Activated naive CD4-positive, alpha-beta T cell treated with anti-CD3 and anti-CD28 coated beads, Interleukin-2, amount 50 U/mL, for 24 hours (primary cell): ENCODE measurements around the gene SEL1L.
"Not testable (repeated sequence)": the region's sequence is repeated elsewhere in the genome, so short reads cannot be mapped to it uniquely, and the experiment has no call there.

Experiments
- H3K27ac Mint-ChIP-seq: one replicate; pipeline ENCODE4 v1.8.0; 2021; ENCODE audit warnings: mild to moderate bottlenecking, mixed read lengths
- H3K27me3 Mint-ChIP-seq: one replicate; pipeline ENCODE4 v1.8.0; 2021; ENCODE audit warnings: mixed read lengths
- H3K36me3 Mint-ChIP-seq: one replicate; pipeline ENCODE4 v1.8.0; 2021; ENCODE audit warnings: mixed read lengths
- H3K4me1 Mint-ChIP-seq: one replicate; pipeline ENCODE4 v1.8.0; 2021; ENCODE audit warnings: mixed read lengths
- H3K4me3 Mint-ChIP-seq: one replicate; pipeline ENCODE4 v1.8.0; 2021; ENCODE audit warnings: mild to moderate bottlenecking, mixed read lengths
- H3K9me3 Mint-ChIP-seq: one replicate; pipeline ENCODE4 v1.8.0; 2021; ENCODE audit warnings: mixed read lengths

The SEL1L gene

GRCh38 chr14:81533536-81534343, at the start of gene SEL1L:
SEL1L (minus strand) TSS chr14:81533853; CDS start chr14:81533744, 109 bp downstream.
- Mint-ChIP-seq H3K27me3 (peaks cover 2% of the 10 kb centered on the region), H3K4me1 (peaks cover 65% of the 10 kb centered on the region), H3K9me3 (no peaks in the 10 kb centered on the region), H3K36me3 (peaks cover 4% of the 10 kb centered on the region), H3K4me3 (peak within 1 kb of the TSS; percentile 96), H3K27ac (peak within 1 kb of the TSS; percentile 93)

DNA sequence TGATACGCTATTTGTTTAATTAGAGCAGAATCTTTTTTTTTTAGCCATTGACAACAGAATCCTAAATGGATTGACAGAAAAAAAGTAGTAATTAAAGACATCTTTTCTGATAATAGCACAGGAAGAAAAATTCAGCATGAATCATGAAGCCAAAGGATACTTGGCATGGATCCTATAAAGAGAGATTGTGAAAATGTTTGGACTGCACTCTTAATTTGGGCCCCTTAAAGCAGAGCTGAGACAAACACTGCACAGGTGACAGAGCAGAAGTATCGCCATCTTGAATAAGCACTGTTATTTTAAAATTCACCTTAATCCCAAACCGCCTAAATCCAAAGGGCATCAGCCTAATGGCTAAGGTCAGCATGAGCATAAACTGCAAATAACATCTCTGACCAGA, 48.8 kb upstream of the SEL1L start:
- Mint-ChIP-seq H3K4me1 (no peaks in the 10 kb centered on the region), H3K9me3 (peaks cover 6% of the 10 kb centered on the region), H3K27me3 (peaks cover 18% of the 10 kb centered on the region), H3K27ac (no peak overlapping the region), H3K4me3 (no peak overlapping the region), H3K36me3 (no peaks in the 10 kb centered on the region)

- peaks cover 6% of the 10 kb centered on the region for H3K9me3 Mint-ChIP-seq
- H3K27me3 Mint-ChIP-seq, result peaks cover 21% of the 10 kb centered on the region
- no peak overlapping the region for H3K27ac Mint-ChIP-seq
- no peak overlapping the region for H3K4me3 Mint-ChIP-seq
- H3K36me3 Mint-ChIP-seq, result no peaks in the 10 kb centered on the region
- no peaks in the 10 kb centered on the region for H3K4me1 Mint-ChIP-seq
Measured at GRCh38 chr14:81579115-81579514, 45.5 kb upstream of the SEL1L start.

DNA sequence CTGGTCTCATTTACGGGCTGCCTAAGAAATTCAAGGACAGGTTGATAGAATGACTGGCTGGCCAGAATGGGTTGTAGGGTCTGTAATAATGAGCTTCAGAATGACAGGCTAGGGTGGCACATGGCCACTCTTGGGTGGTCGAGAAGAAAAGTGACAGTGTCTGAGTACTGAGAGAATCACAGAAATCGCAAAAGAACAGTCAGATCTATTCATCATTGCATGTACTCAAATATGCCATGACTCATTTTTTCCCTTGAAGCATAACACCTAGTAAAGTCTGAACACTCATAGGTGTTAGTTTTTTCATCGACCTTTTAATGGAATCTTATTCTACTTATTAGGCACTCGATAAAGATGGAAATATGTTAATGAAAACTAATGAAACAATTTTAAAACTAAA, 37.8 kb upstream of the SEL1L start:
- H3K27ac Mint-ChIP-seq, result no peak overlapping the region
- H3K4me3 Mint-ChIP-seq, result no peak overlapping the region
- no peaks in the 10 kb centered on the region for H3K4me1 Mint-ChIP-seq
- H3K36me3 Mint-ChIP-seq, result no peaks in the 10 kb centered on the region
- H3K27me3 Mint-ChIP-seq, result peaks cover 4% of the 10 kb centered on the region
- no peaks in the 10 kb centered on the region for H3K9me3 Mint-ChIP-seq

DNA sequence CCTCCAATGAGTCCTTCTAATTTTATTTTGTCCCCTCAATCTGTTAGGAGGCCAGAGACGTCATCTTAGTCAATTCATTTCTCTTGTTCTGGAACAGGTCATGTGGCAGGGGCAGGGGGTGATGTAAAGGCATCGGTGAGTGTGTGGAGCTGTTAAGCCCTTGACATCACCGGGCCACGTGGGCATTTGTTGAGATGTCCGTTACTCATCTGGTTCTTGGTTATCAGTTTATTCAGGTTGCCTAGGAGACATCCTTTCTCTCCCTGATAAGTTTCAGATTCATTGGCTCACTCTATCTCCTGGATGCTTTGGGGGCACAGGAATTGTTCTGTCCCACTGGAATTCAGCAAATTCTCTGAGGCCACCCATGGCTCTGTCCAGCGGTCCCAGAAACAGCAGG, 33.6 kb upstream of the SEL1L start:
- Mint-ChIP-seq H3K4me3 (no peak overlapping the region), H3K27me3 (peaks cover 6% of the 10 kb centered on the region), H3K4me1 (no peaks in the 10 kb centered on the region), H3K27ac (no peak overlapping the region), H3K36me3 (no peaks in the 10 kb centered on the region), H3K9me3 (no peaks in the 10 kb centered on the region)

GRCh38 chr14:81565441-81566290, 32.0 kb upstream of the SEL1L start:
- Mint-ChIP-seq H3K9me3 (no peaks in the 10 kb centered on the region), H3K27me3 (peaks cover 7% of the 10 kb centered on the region), H3K36me3 (no peaks in the 10 kb centered on the region), H3K4me3 (no peak overlapping the region), H3K4me1 (no peaks in the 10 kb centered on the region), H3K27ac (no peak overlapping the region)

DNA sequence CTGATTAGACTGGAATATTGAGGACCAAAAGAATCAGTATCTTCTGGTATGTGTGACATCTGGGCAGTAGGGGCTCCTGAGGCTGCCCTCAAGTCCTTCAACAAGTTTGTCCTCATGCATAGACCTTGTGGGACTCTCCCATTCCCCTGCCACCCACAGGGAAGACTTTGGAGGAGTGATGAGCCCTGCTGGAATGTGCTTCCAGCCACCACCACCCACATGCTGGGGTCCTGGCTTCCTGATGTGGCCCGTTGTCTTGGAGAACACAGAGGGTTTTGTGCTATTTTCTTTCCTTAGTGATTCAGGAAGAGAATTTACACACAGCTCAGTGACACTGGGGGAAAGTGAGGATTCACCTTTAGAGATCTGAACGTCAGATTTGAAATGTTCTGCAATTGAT, 29.2 kb upstream of the SEL1L start:
- H3K4me1 Mint-ChIP-seq, result no peaks in the 10 kb centered on the region

GRCh38 chr14:81561084-81561775, 27.6 kb upstream of the SEL1L start:
- Mint-ChIP-seq H3K9me3 (no peaks in the 10 kb centered on the region), H3K4me3 (no peak overlapping the region), H3K27me3 (peaks cover 5% of the 10 kb centered on the region), H3K27ac (no peak overlapping the region), H3K4me1 (no peaks in the 10 kb centered on the region), H3K36me3 (no peaks in the 10 kb centered on the region)

More for the DNA sequence above, 29.2 kb upstream of the SEL1L start:
- Mint-ChIP-seq H3K4me3 (no peak overlapping the region), H3K27ac (no peak overlapping the region), H3K9me3 (no peaks in the 10 kb centered on the region), H3K27me3 (peaks cover 7% of the 10 kb centered on the region), H3K36me3 (no peaks in the 10 kb centered on the region)

DNA sequence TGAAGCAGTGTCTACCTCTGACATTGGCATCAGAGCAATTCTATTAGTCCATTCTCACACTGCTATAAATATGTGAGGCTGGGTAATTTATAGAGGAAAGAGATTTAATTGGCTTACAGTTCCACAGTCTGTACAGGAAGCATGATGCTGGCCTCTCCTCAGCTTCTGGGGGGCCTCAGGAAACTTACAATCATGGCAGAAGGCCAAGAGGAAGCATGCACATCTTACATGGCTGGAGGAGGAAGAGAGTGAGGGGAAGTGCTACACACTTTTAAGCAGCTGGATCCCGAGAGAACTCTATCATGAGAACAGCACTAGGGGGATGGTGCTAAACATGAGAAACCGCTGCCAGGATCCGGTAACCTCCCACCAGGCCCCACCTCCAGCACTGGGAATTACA, 25.7 kb upstream of the SEL1L start:
- Mint-ChIP-seq H3K27ac (no peak overlapping the region), H3K9me3 (no peaks in the 10 kb centered on the region), H3K36me3 (no peaks in the 10 kb centered on the region), H3K27me3 (peaks cover 5% of the 10 kb centered on the region), H3K4me1 (no peaks in the 10 kb centered on the region), H3K4me3 (no peak overlapping the region)

- Mint-ChIP-seq H3K36me3 (no peaks in the 10 kb centered on the region), H3K27me3 (peaks cover 2% of the 10 kb centered on the region), H3K4me1 (no peaks in the 10 kb centered on the region), H3K27ac (no peak overlapping the region), H3K4me3 (no peak overlapping the region), H3K9me3 (no peaks in the 10 kb centered on the region)
Measured at GRCh38 chr14:81557146-81557545, 23.5 kb upstream of the SEL1L start.

DNA sequence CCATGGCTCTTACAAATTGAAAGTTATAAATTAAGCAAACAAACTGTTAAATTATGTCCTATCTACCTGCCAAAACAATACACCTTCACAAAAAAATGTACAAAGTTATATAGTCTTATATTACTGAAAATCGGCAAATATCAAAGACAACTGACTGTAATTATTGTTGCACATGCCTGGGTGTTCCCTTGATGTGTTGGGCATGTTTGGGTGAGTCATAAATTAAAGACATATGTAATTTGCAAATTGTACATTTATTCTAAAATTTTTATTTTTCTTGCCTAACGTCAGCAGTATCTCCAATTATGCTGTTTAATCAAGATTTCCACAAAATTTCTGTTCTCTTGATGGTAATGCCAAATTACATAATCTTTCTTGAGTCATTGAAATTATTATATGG, 22.0 kb upstream of the SEL1L start:
- Mint-ChIP-seq H3K4me1 (no peaks in the 10 kb centered on the region), H3K27ac (no peak overlapping the region), H3K9me3 (no peaks in the 10 kb centered on the region), H3K36me3 (no peaks in the 10 kb centered on the region), H3K27me3 (no peaks in the 10 kb centered on the region), H3K4me3 (no peak overlapping the region)

GRCh38 chr14:81555051-81555450, 21.4 kb upstream of the SEL1L start:
- Mint-ChIP-seq H3K27ac (no peak overlapping the region), H3K36me3 (no peaks in the 10 kb centered on the region)

DNA sequence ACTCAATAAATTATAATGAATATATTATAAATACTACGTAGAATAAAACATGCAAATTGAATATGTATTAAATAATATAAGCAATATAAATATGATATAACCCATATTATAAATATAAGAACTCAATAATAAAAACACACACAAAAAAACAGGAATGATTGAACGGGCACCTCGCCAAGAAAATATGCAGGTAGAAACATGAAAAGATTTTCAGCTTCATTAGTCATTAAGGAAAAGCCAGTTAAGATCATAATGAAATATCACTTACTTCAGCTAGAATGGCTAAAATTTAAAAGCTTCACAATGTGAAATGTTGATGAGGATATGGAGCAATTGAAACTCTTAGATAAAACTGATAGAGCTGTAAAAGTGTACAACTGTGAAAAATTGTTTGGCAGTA, 17.8 kb upstream of the SEL1L start:
- H3K9me3 Mint-ChIP-seq, result no peaks in the 10 kb centered on the region
- no peak overlapping the region for H3K27ac Mint-ChIP-seq
- H3K4me3 Mint-ChIP-seq, result no peak overlapping the region
- H3K27me3 Mint-ChIP-seq, result no peaks in the 10 kb centered on the region
- no peaks in the 10 kb centered on the region for H3K36me3 Mint-ChIP-seq
- no peaks in the 10 kb centered on the region for H3K4me1 Mint-ChIP-seq

More at GRCh38 chr14:81555051-81555450, 21.4 kb upstream of the SEL1L start:
- H3K4me1 Mint-ChIP-seq, result no peaks in the 10 kb centered on the region
- H3K9me3 Mint-ChIP-seq, result no peaks in the 10 kb centered on the region
- no peaks in the 10 kb centered on the region for H3K27me3 Mint-ChIP-seq
- H3K4me3 Mint-ChIP-seq, result no peak overlapping the region

DNA sequence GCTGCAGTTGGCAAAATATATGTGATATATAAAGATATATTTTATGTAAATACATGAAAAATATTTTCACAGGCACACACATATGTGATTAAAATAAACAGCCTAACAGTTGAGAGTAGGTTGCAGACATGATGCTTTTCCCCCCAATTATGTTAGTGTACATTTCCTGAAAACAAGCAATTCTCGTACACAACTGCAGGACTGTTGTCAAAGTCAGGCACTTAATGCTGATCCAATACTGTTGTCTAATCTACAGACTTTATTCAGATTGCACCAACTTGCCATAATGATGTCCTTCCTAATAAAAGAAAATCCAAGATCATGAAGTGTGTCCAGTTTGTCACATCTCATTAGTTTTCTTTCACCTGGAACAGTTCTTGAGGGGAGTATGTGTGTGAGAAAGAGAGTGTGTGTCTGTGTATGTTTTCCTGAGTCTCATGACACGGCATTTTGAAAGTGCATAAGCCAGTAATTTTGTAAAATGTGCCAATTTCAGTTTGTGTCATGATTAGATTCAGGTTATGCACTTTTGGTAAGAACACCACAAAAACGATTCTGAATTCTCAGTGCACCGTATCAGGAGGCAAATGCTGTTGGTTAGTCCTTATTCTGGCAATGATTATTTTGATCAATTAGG, 16.5 kb upstream of the SEL1L start:
- H3K36me3 Mint-ChIP-seq, result no peaks in the 10 kb centered on the region
- no peak overlapping the region for H3K27ac Mint-ChIP-seq
- no peak overlapping the region for H3K4me3 Mint-ChIP-seq
- H3K9me3 Mint-ChIP-seq, result no peaks in the 10 kb centered on the region
- H3K4me1 Mint-ChIP-seq, result no peaks in the 10 kb centered on the region
- no peaks in the 10 kb centered on the region for H3K27me3 Mint-ChIP-seq

DNA sequence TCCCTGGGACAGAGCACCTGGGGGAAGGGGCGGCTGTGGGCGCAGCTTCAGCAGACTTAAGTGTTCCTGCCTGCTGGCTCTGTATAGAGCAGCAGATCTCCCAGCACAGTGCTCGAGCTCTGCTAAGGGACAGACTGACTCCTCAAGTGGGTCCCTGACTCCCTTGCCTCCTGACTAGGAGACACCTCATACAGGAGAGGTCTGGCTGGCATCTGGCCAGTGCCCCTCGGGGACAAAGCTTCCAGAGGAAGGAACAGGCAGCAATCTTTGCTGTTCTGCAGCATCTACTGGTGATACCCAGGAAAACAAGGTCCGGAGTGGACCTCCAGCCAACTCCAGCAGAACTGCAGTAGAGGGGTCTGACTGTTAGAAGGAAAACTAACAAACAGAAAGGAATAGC, 7.6 kb upstream of the SEL1L start:
- H3K9me3 Mint-ChIP-seq, H3K36me3 Mint-ChIP-seq, H3K4me3 Mint-ChIP-seq, H3K27ac Mint-ChIP-seq, H3K4me1 Mint-ChIP-seq: not testable (repeated sequence)
- H3K27me3 Mint-ChIP-seq, result peaks cover 24% of the 10 kb centered on the region
